Measurements from ENCODE around the gene OR51F1. TPM values are rescaled to one million over a fixed set of nuclear protein-coding genes. Genes with fewer than 3 reads are reported as not detected.

OR51F1 gene
- total RNA-seq, 1 donor from 2014 or later: not detected

Other genes with a start within 250 kb of the OR51F1 start
- not detected for gene OR52M1, start 224.7 kb downstream of the OR51F1 start, total RNA-seq (ENCODE audit: unreplicated experiment)
- 0.49 TPM for gene OR52I2, start 188.2 kb downstream of the OR51F1 start, total RNA-seq (ENCODE audit: unreplicated experiment)
- gene OR52I1, start 175.9 kb downstream of the OR51F1 start, total RNA-seq (ENCODE audit: unreplicated experiment): 0.27 TPM
- 3.9 TPM for gene TRIM68, start 161.7 kb downstream of the OR51F1 start, total RNA-seq (ENCODE audit: unreplicated experiment)
- gene OR51D1, start 132.5 kb downstream of the OR51F1 start, total RNA-seq (ENCODE audit: unreplicated experiment): not detected
- gene OR51E1, start 126.0 kb downstream of the OR51F1 start, total RNA-seq (ENCODE audit: unreplicated experiment): not detected
- not detected for gene OR51E2, start 72.1 kb downstream of the OR51F1 start, total RNA-seq (ENCODE audit: unreplicated experiment)
- gene MMP26, start 65.2 kb downstream of the OR51F1 start, total RNA-seq (ENCODE audit: unreplicated experiment): not detected
- gene OR52R1, start 34.4 kb upstream of the OR51F1 start, total RNA-seq (ENCODE audit: unreplicated experiment): not detected
- gene OR51F2, start 51.4 kb upstream of the OR51F1 start, total RNA-seq (ENCODE audit: unreplicated experiment): not detected
- not detected for gene OR51S1, start 79.3 kb upstream of the OR51F1 start, total RNA-seq (ENCODE audit: unreplicated experiment)
- not detected for gene OR51T1, start 112.0 kb upstream of the OR51F1 start, total RNA-seq (ENCODE audit: unreplicated experiment)
- not detected for gene OR51A7, start 133.8 kb upstream of the OR51F1 start, total RNA-seq (ENCODE audit: unreplicated experiment)
- gene OR51G2, start 149.4 kb upstream of the OR51F1 start, total RNA-seq (ENCODE audit: unreplicated experiment): not detected
- not detected for gene OR51G1, start 154.4 kb upstream of the OR51F1 start, total RNA-seq (ENCODE audit: unreplicated experiment)
- gene OR51A4, start 177.7 kb upstream of the OR51F1 start, total RNA-seq (ENCODE audit: unreplicated experiment): not detected
- not detected for gene OR51A2, start 185.8 kb upstream of the OR51F1 start, total RNA-seq (ENCODE audit: unreplicated experiment)
- gene OR51L1, start 224.9 kb upstream of the OR51F1 start, total RNA-seq (ENCODE audit: unreplicated experiment): not detected

Data from glutamatergic neuron (in vitro differentiated cells).